GM21528 (cell line): ENCODE data around the gene TBX6.

Experiments used
- ATAC-seq: cut with Tn5 transposase; IDR thresholded peaks from one replicate; pipeline ENCODE4 v1.9.1; 2021; ENCODE audit warnings: mild to moderate bottlenecking, moderate library complexity; ENCODE audit not compliant: unreplicated experiment, low FRiP score

Gene TBX6

GRCh38 chr16:30088237-30088831 lies 3.4 kb downstream of the TBX6 start:
- ATAC-seq: no peak

- no peak for ATAC-seq
Observed at GRCh38 chr16:30087181-30087898, 4.4 kb downstream of the TBX6 start.

GRCh38 chr16:30086291-30087140 lies 5.2 kb downstream of the TBX6 start:
- no peak for ATAC-seq

- no peak for ATAC-seq
Observed at GRCh38 chr16:30085820-30086219, 5.9 kb downstream of the TBX6 start.

GRCh38 chr16:30085247-30085646 lies 6.5 kb downstream of the TBX6 start:
- ATAC-seq: no peak

- no peak for ATAC-seq
Observed at GRCh38 chr16:30084816-30085159, 6.9 kb downstream of the TBX6 start.

- no peak for ATAC-seq
Observed at GRCh38 chr16:30084096-30084815, 7.5 kb downstream of the TBX6 start.

GRCh38 chr16:30083216-30084055 lies 8.3 kb downstream of the TBX6 start:
- ATAC-seq: no peak

- no peak for ATAC-seq
Observed at GRCh38 chr16:30082545-30083090, 9.1 kb downstream of the TBX6 start.

GRCh38 chr16:30079480-30079879 lies 12.2 kb downstream of the TBX6 start:
- no peak for ATAC-seq

GRCh38 chr16:30078744-30079143 lies 13.0 kb downstream of the TBX6 start:
- no peak for ATAC-seq

- no peak for ATAC-seq
Observed at GRCh38 chr16:30077656-30078055, 14.1 kb downstream of the TBX6 start.

GRCh38 chr16:30076276-30076791 lies 15.4 kb downstream of the TBX6 start:
- ATAC-seq: peak; percentile 23

GRCh38 chr16:30075503-30076275 lies 16.0 kb downstream of the TBX6 start, which contains the start of gene PPP4C:
Gene PPP4C (plus strand): TSS chr16:30075994. CDS start chr16:30076378, 384 bp downstream.
- ATAC-seq: peak; percentile 55

GRCh38 chr16:30070490-30070889 lies 21.2 kb downstream of the TBX6 start:
- ATAC-seq: no peak

- ATAC-seq: no peak
Observed at GRCh38 chr16:30069611-30070462, 21.9 kb downstream of the TBX6 start.

- ATAC-seq: no peak
Observed at GRCh38 chr16:30068750-30069610, 22.7 kb downstream of the TBX6 start.
